ENCODE measurements around the gene ARID3C.

DNA sequence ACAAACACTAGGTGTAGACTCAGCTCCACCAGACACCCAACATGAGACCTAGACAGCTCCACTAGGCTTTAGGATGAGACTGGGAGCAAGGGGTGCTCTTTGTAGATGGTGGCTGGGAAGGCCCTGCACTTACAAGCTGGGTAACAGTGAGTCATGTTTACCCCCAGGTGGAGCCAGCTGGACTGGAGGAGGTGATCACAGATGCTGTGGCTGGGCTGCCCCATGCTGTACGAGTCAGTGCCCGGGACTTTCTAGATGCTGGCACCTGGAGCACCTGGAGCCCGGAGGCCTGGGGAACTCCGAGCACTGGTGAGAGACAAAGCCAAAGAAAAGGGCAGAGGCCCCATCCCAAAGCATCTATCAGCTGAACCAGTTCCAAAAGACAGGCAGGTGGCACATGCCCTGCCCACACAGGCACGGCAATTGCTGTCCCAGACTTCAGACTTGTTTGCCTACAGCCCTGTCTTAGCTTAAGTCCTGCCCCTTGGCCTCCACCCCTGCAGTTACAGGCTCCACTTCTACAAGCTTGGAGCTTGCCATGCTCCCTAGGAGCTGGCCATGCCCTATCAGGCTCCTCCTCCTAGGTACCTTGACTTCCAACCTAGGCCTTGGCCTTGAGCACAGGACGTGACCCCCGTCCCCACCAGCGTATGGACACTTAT, 30.9 kb upstream of the ARID3C start:
- TF ChIP-seq, protein P1, sequence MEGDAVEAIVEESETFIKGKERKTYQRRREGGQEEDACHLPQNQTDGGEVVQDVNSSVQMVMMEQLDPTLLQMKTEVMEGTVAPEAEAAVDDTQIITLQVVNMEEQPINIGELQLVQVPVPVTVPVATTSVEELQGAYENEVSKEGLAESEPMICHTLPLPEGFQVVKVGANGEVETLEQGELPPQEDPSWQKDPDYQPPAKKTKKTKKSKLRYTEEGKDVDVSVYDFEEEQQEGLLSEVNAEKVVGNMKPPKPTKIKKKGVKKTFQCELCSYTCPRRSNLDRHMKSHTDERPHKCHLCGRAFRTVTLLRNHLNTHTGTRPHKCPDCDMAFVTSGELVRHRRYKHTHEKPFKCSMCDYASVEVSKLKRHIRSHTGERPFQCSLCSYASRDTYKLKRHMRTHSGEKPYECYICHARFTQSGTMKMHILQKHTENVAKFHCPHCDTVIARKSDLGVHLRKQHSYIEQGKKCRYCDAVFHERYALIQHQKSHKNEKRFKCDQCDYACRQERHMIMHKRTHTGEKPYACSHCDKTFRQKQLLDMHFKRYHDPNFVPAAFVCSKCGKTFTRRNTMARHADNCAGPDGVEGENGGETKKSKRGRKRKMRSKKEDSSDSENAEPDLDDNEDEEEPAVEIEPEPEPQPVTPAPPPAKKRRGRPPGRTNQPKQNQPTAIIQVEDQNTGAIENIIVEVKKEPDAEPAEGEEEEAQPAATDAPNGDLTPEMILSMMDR (IDR thresholded peaks at IDR 0.05; ENCODE audit: control extremely low read depth in 1 of 3, insufficient read depth in 1 of 3, low read depth in 1 of 3, low read length in 3 of 3) = no peak
- TF ChIP-seq RNF2 (IDR thresholded peaks at IDR 0.05; ENCODE audit: borderline replicate concordance, low read depth, low read length, missing control alignments, poor library complexity, severe bottlenecking) (no peak), CHD1 (IDR thresholded peaks at IDR 0.05; ENCODE audit: low read depth, low read length) (no peak), POLR2A (IDR thresholded peaks at IDR 0.05; ENCODE audit: control extremely low read depth in 1 of 2, low read depth in 2 of 2, low read length in 2 of 2) (no peak), GTF2F1 (IDR thresholded peaks at IDR 0.05; ENCODE audit: borderline replicate concordance, low read depth, low read length) (no peak), EGR1 (IDR thresholded peaks at IDR 0.05; ENCODE audit: borderline replicate concordance, low read depth, low read length) (no peak), RXRA (IDR thresholded peaks at IDR 0.05; ENCODE audit: insufficient read depth, low read depth, low read length) (no peak), ZNF274 (IDR thresholded peaks at IDR 0.05; ENCODE audit: borderline replicate concordance, extremely low read depth, low read length) (no peak)
- TF ChIP-seq, protein P2, sequence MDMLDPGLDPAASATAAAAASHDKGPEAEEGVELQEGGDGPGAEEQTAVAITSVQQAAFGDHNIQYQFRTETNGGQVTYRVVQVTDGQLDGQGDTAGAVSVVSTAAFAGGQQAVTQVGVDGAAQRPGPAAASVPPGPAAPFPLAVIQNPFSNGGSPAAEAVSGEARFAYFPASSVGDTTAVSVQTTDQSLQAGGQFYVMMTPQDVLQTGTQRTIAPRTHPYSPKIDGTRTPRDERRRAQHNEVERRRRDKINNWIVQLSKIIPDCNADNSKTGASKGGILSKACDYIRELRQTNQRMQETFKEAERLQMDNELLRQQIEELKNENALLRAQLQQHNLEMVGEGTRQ (IDR thresholded peaks at IDR 0.05; ENCODE audit: low read length) = no peak
- TF ChIP-seq, protein P3, sequence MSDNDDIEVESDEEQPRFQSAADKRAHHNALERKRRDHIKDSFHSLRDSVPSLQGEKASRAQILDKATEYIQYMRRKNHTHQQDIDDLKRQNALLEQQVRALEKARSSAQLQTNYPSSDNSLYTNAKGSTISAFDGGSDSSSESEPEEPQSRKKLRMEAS (IDR thresholded peaks at IDR 0.05) = no peak
